ENCODE results near the gene OR11A1.

The OR11A1 gene, protein sequence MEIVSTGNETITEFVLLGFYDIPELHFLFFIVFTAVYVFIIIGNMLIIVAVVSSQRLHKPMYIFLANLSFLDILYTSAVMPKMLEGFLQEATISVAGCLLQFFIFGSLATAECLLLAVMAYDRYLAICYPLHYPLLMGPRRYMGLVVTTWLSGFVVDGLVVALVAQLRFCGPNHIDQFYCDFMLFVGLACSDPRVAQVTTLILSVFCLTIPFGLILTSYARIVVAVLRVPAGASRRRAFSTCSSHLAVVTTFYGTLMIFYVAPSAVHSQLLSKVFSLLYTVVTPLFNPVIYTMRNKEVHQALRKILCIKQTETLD

DNA sequence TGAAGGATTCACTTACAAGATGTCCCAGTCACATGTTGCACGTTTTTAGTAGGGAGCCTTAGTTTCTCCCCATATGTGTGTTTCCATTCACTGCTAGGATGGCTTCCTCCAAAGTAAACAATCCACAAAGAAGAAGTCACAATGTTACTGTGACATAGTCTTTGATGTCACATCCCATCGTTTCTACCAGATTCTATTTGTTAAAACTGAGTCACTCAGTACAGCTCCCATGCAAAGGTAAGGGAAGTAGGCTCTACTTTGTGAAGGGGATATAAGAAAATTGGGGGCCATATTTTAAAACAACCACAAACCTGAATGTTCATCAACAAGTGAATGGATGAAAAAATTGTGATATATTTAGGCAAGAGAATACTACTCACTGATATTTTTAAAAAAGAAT, at the start of gene OR11A1, which contains the start of gene OR2H1:
Gene OR11A1 (minus strand): TSS at position 101 of the 400 bp plus-strand sequence. CDS start 29,430 bp downstream, outside the sequence.
Gene OR2H1 (plus strand): TSS at position 185 of the 400 bp plus-strand sequence. CDS start 4,615 bp downstream, outside the sequence.
- DNase-seq, result no peak

DNA sequence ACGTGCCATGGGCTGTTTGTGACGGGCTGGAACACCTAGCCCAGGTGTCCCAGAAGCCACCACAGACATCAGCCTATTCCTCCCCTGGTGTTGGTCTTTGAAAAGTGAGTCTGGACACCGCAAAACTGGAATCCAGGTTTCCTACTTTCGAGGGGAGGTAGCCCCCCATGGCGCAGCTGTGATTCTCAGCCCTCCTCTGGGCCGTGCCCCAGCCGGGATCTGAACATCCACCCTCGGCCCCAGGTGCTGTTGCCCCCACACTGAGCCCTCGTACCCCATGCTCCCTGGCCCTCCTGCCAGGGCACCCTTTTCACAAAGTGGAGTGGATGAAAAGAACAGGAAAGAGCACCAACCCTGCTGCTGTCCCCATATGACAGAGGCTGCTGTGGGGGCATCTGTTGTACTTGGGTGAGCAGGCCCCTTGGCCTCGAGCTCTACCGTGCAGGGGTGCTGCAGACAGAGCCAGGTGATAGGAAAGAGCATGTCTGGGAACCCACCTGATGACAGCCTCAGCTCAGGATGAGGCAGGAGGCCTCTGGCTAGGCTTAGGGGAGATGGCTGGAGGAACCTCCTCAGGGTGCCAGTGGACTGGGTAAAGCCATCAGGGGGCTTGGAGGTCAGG, 49.7 kb upstream of the OR11A1 start:
- DNase-seq, result no peak

DNA sequence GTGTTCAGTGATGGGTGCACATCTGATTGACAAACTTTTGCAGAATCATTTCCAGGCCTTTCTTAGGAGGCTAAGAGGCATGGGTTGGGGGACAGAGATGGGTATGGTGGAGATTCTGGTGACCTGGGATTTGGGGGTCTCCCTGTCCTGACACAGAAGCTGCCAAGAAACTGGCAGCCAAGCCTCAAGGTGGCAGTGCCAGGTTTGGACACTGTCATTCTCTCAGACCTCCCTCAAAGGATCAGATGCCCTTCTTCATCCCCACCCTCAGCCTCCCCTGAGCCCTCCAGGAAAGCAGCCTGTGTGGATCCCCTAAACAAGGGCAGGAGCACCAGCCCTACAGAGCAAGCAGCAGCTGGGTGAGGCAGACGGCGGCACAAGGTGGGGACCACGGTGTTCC, 48.9 kb upstream of the OR11A1 start:
- DNase-seq, result no peak

DNA sequence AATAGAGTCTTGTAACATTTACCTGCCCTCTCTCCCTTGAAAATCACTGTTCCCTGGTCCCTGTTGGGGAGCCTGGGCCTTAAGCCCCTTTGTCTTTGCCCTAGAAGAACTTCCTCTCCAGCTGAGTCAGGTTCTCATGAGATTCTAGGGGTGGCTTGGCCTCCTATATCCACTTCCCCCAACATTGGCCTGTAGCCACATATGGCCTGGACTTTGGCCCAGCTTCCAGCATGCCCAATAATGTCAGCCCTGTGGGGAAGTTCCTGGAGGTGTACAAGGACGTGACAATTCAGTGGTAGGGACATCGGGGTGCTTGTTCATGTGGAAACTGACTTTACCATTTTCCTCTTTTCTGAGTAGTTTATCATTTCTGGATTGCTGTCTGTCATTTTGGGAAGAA, 48.1 kb upstream of the OR11A1 start:
- no peak for DNase-seq

DNA sequence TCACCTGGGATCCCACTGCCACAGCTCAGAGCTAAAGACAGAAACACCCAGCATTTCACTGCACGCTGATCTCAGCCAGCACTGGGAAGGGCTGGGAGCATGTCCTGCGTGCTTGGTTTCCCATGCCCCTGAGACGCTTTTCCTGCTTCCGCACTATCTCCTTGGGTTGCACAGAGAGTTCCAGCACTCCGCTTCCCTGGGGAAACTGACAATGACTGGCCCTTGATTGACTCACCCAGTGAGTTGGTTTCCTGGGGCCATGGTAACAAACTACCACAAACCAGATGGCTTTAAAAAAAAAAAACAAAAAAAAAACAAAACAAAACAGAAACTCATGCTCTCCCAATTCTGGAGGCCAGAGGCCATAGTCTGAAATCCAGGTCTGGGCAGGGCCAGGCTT, 45.7 kb upstream of the OR11A1 start:
- DNase-seq, result no peak

DNA sequence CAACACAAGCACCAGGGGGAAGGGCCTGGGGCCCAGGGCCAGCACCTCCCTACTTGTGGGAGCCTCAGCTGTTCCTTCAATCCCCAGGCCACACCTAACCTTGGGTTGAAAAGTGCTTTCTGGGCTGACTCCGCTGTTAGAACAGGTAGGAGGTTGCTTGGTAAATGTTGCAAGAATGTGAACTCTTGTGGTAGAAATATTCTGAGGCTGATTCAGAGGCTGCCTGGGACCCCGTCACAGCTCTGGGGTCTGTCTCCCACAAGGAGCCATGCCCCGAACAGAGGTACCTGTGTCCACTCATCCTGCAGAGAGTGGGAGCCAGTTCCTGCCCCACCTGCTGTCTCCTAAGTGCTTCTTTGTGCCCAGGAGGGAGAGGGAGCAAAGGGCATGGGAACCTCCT, 45.3 kb upstream of the OR11A1 start:
- no peak for DNase-seq

DNA sequence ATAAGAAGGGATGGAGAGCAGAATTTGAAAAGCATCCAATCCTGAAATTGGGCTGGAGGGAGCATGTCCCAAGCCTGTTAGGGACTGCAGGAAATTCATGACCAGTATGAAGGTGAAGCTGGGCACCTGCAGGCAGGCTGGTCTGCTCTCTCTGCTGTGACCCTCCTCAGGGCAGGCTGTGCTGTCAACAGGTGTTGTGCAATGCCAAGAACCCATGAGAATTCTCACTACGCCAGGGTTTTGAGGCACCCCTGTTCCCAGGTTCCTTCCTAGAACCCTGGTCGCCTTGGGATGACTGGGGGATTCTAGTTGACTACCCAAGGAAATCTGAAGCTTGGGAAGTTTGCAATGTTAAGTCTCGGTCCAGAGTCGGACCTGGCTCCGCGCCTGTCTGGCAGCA, 44.2 kb upstream of the OR11A1 start:
- no peak for DNase-seq

DNA sequence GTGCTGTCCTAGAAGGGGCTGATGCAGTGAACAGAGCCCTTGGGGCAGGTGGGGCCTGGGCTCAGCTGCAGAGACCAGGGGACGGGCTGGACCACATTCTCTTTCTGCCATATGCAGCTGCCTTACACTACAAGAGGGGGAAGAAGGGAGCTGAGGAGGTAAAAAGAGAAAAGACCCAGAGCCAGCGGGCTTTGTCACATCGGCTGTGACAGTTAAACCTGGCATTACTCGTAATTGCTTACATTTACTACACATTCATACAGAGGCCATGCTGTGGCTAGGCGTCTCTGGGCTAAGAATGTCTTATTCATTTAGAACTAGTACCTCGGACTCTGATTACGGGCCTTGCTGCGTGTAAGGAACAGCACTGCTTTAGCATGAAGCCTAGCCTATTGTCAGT, 43.7 kb upstream of the OR11A1 start:
- no peak for DNase-seq

DNA sequence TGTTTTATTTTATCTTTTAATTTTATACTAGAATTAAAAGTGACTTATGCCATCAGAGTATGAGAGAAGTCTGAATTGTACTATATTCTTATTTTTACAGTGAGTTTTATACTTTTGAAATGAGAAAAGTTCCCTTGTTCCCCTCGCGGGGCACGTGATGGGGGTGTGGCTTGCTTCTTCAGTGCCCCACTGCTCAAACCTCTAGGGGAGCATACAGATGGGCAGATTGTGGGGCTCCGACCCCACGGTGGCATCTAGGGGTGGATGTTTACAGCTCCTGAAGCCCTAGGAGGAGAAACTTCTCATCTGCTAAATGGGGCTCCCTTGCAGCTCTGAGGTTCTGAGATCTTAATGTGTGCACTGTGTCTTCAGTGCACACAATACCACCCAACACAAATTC, 42.8 kb upstream of the OR11A1 start:
- no peak for DNase-seq

DNA sequence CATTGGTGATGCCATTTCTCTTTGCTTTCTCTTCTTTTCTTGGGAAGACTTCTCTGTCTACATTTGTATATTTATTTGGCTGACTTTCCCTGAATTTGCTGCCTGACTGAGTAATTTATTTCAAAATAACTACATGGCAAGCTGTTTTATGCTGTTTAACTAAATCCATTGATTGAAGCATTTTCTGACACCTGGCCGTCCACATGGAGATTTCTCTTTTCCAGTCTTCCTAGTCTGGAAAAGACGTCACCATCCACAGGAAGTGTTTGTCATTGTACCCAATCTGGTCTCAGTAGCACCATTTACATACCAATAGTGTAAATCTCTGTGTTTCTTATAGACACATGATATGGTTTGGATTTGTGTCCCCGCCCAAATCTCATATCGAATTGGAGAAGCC, 40.1 kb upstream of the OR11A1 start:
- DNase-seq, result no peak

DNA sequence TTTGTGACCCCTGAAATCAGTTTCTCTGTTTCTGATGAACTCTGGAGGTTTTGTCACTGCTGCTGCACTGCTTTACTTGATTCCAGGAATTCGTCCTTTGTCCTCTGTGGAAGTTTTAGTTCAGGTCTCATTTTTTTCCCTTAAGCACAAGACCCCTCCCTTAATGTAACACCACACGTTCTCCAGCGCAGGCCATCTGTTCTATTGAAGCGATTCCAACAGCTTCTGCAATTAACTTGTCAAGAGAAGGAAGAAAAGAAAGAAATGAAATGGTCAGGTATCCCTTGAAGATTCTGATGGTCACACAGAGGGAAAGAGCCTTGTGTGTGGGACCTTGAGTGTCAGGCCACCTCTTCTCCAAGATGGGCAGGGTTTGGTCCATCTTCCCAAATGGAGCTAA, 38.7 kb upstream of the OR11A1 start:
- DNase-seq, result no peak

DNA sequence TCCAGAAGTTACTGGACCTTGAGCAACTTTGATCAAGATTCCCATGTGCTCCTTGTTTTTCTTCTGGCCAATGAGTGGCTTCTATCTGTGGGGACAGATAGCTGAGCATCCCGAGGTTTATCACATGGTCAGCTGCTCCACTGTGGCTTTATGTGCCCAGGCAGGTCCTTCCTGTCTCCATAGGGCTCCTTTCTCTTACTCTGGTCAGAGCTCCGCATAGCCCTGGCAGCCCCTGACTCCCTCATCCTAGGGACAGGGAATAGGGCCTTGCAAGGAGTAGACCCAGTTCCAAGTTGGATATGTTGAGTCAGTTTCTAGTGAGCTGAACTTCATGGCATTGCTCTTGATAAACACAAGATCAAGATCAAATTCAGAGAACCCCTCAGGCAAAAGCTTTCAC, 37.3 kb upstream of the OR11A1 start:
- no peak for DNase-seq

DNA sequence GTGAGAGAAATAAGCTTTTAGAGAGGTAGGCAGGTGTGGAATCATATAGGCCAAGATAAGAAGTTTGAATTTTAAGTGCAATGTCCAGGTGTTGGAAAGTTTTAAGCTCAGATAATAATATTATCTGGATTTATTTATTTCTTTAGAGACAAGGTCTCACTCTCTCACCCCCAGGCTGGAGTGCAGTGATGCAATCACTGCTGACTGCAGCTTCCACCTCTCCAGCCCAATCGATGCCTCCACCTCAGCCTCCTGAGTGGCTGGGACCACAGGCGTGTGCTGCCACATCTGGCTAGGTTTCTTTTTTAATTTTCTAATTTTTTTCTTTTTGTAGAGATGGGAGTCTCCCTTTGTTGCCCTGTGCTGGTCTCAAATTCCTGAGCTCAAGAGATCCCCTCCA, 36.4 kb upstream of the OR11A1 start:
- DNase-seq, result no peak

DNA sequence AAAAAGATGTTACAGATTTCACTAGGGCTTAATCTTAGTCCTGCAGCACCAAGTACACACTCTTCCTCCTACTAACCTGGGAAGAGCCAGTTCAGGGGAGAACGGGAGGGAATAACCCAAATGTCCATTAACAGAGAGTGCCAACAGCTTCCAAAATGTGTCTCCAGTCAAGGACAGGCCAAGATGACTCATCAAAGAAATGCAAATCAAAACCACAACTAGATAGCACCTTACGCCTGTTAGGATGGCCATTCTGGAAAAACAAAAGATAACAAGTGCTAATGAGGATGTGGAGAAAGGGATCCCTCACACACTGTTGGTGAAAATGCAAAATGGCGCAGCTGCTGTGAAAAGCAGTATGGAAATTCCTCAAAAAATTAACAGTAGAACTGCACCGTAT, 34.7 kb upstream of the OR11A1 start:
- DNase-seq, result no peak

DNA sequence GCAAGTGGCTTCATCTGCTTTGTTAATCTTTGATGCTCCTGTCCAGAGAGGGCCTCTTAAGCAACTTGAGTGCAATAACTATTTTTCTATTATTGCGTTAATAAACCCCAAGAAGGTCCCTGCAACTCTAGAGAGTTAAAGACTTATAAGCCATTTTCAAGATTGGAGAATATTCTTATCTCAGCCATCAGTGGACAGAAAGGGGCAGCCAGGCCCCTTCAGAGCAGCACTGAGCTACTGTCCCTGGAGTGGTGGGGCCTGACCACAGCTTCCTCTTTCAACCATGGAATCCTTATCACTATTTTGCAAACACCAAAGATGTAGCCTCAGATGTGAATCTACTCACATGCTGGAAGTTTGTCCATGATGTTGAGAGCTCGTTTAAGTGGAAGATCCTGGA, 33.7 kb upstream of the OR11A1 start:
- no peak for DNase-seq

DNA sequence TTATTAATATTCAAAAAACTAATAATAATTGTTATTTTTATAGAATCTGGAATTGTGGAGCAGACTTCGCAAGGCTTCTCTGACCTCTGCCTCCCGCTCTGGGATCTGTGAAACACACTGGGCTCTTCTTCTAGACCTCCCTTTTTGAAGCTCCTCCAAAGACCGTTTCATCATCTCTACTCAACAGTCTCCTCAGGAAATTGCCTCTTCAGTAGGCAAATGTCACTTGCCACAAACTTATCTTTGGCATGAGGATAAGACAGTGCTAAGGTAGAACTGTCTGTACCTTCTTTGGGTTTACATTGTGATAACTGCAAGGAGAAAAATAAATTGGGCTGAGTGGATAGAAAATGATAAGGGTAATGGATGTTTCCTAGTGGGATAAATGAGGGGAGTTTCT, 33.2 kb upstream of the OR11A1 start:
- no peak for DNase-seq

DNA sequence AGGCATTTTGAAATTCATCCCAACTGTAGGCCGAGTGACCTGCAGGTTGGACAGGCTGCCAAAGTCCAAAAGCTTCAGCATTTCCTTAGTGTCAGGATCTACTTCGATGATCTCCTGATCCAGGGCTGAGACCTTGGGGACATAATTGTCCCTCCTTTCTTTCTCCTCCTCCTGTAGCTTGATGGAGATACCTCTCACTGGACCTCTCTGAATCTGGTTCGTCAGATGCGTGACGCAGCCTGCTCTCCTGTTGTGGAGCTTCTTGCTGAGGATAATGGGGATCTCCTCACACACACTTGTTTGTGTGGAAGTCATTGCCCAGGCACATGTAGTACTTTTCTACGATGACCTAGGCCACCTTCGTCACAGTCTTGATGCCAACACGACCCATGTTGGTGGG, 32.4 kb upstream of the OR11A1 start:
- DNase-seq, result no peak

DNA sequence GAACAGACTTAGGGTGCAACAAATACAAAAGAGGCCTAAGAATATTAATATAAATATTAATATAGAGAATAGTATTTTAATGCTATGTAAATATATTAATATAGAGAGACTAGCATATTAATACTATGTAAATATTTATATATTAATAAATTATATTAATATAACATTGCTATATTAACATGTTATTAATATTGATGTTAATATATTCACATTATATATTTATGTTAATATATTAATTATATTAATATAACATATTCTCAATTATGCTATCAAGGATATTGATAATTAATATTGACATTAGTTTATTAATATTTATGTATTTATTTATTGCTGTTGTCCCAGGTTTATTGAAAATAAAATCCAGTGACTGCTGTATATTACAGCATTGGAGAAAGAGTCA, 32.0 kb upstream of the OR11A1 start:
- DNase-seq, result no peak

DNA sequence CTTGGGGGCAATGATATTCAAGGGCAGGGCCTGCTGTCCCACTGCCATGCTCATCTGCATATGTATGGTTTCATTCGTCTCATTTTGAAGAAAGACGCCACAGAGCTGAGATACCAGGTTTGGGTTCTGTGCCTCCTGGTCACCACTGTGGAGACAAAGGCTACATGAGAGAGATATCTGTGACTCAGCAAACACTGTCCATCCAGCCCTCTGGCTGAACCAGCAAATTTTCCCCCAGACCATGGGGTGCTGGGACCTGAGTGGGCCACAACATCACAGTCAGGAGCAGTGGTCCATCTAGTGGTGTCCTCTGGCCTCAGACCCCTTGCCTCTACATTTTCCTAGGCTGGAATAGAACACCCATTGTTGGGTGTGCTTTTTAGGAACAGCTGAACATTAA, 30.8 kb upstream of the OR11A1 start, which contains the start of gene MAS1L:
Gene MAS1L (minus strand): TSS at position 297 of the 400 bp plus-strand sequence. CDS start 54 bp downstream, at position 243.
- DNase-seq, result no peak

DNA sequence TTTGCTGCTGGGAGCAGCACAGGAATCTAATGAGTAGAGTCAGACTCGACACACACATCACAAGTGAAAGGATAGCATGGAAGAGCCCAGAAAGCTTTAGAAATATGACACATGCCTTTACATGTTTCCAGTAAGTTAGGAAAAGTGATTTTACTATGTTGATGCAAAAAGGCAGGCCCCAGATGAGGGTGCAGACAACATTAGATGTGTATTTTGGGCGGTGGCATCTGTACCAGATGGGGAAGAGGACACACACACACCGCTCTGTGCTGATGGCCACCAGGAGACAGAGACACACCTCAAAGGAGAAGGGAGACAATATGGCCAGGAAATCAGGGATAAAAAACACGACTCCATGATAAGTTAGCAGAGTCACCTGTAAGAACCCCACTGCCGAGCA, 30.3 kb upstream of the OR11A1 start:
- no peak for DNase-seq

DNA sequence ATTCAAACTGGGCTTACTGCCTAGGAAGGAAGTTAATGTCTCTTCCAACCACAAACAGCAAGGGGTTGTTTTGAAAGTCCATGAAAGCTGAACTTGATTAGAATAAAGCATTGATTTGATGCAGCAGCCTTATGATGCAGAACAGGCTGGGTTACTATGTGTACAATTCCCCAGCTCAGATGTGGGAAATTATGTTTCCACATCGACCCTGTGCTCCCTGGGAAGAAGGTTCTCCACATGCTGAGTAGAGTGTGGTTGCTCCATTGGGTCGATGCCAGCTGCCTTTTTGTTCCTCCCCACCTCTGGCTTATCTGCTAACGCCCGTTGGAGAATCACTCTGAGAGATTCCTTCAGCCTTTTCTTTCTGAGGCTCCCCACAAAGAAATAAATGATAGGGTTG, 29.7 kb upstream of the OR11A1 start:
- DNase-seq, result no peak

DNA sequence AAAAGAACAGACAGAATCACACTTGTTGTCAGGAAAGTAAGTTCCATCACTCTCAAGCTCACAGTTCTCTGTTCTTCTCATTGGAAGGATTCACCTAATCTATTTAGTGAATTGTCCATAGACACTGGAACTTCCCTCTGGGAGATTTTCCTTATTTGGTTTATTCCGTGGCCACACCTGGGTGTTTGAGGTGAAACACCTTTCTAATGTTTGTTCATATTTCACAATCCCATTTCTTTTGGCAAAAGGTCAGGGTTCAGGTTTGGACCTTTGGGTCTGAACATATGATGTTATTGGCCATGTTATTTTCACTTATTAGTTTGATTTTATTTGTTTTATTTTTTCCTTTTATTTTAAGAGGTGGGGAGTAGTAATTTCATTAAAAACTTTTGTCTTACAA, 26.9 kb upstream of the OR11A1 start:
- no peak for DNase-seq

DNA sequence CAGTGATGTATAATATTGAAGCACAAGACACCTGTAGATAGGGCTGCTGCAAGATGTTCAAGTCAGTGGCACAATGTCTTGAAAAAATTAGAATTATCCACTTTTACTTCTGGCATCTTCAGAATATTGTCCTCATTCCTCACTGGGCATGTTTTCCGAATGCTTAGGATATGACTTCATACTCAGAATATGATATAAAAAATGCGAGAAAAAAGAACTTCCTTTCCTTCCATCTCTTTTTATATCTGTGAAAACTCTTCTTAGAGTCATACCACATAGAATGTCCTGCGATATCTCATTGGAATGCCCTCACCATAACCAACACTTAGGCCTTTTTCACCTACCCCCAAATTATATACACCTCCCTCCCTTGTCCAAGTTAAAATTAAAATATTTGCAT, 26.3 kb upstream of the OR11A1 start:
- DNase-seq, result no peak

DNA sequence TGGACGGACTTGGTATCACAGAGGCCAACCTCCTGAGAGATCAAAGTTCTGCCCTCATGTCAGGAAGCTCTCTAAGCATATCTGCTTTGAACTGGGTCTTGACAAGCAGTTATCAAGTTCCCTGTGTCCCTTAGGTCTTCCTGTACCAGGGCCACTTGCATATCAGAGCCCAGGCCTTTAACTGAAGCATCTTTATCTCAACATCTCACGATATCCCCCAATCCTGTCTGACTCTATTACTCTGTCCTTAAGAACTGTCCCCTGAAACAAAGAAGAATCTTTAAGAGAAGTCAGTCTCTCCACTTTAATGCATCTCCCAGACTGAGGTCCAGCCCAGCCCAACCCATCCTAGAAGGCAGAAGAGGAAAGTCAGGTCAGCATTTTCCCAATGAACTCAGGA, 22.7 kb upstream of the OR11A1 start:
- DNase-seq, result no peak

DNA sequence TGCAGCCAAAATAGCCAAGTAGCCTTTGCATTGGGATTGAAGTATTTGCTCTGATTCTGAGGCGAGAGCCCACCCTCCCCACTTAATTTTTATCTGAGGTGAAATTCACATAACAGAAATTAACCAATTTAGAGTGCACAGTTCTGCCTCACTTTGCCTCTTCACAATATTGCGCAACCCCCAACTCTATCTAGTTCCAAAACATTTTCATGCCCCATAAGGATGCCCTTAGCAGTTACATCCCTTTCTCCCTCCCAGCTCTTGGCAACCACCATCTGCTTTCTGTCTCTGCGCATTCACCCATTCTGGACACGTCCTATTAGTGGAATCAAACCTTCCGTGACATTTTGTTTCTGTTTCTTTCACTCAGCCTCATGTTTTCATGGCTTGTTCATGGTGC, 21.9 kb upstream of the OR11A1 start:
- no peak for DNase-seq
